GM21390 (cell line): ENCODE measurements around the gene TGFB3.

Source experiments
- ATAC-seq: cut with Tn5 transposase; IDR thresholded peaks from one replicate; pipeline ENCODE4 v1.9.1; 2021; ENCODE audit not compliant: unreplicated experiment

TGFB3 gene

DNA sequence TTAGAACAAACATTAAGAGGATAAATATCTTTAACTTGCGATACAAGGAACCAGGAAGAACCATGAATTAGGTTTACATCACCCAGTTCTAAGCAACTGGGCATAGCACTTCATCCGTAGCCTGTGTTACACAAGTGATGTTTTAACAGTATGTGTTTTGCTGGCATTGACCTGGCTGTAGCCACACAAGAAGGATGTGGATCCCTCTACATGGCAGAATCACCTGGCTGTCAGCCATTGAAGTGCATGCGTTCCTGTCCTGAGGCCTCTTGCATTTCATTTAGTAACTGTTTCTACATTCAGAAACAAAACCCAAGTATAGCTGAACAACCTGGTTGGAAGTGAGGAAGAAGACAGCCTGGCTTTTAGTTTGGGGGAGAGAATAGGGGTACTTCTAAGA is 72.2 kb downstream of the TGFB3 start:
- no peak for ATAC-seq
